Neuronal stem cell (in vitro differentiated cells): ENCODE measurements around the gene COL11A2.

Source experiments
- DNase-seq: peaks from one replicate; pipeline ENCODE4 v3.0.0-alpha.2; 2013; ENCODE audit warnings: low spot score
- H2AFZ ChIP-seq: one replicate; pipeline ENCODE4 v1.6.1; 2013; ENCODE audit warnings: mild to moderate bottlenecking, low read length, inconsistent platforms
- H2AK5ac ChIP-seq: 2 replicates; pipeline ENCODE4 v1.6.1; 2013; ENCODE audit warnings: low read depth, mild to moderate bottlenecking, inconsistent platforms, low read length, moderate library complexity, mixed read lengths
- H2BK120ac ChIP-seq: 2 replicates; pipeline ENCODE4 v1.6.1; 2013; ENCODE audit warnings: low read depth, mild to moderate bottlenecking, inconsistent platforms, low read length, moderate library complexity, mixed read lengths
- H2BK12ac ChIP-seq: one replicate; pipeline ENCODE4 v1.6.1; 2013; ENCODE audit warnings: low read length, inconsistent platforms
- H2BK15ac ChIP-seq: 2 replicates; pipeline ENCODE4 v1.6.1; 2013; ENCODE audit warnings: mild to moderate bottlenecking, low read length, inconsistent platforms, mixed read lengths
- H2BK5ac ChIP-seq: one replicate; pipeline ENCODE4 v1.6.1; 2013; ENCODE audit warnings: inconsistent platforms, mild to moderate bottlenecking, low read length, moderate library complexity
- H3K14ac ChIP-seq: one replicate; pipeline ENCODE4 v1.6.1; 2013; ENCODE audit warnings: low read length, inconsistent platforms
- H3K18ac ChIP-seq: 2 replicates; pipeline ENCODE4 v1.6.1; 2013; ENCODE audit warnings: low read length, inconsistent platforms
- H3K23ac ChIP-seq: 2 replicates; pipeline ENCODE4 v1.6.1; 2013; ENCODE audit warnings: low read depth, mild to moderate bottlenecking, mixed read lengths, low read length, inconsistent platforms; ENCODE audit not compliant: poor library complexity
- H3K27ac ChIP-seq: replicated peaks from 3 replicates; pipeline ENCODE4 v1.5.1; 2013; ENCODE audit warnings: low read length, inconsistent platforms
- H3K27me3 ChIP-seq, 3 experiments: 2 replicates each; pipeline ENCODE4 v1.6.1; 2013; ENCODE audit warnings: low read length in 3 of 3, mild to moderate bottlenecking in 2 of 3, inconsistent platforms in 1 of 3, low read depth in 1 of 3, mixed read lengths in 1 of 3, moderate library complexity in 1 of 3; ENCODE audit not compliant: control insufficient read depth in 3 of 3, insufficient read depth in 3 of 3
- H3K36me3 ChIP-seq, 2 donors: replicated peaks in 1 of 2; 2 replicates each; pipeline ENCODE4 v1.6.1; 2013; ENCODE audit warnings: low read length in 2 of 2; ENCODE audit not compliant: control insufficient read depth in 2 of 2, insufficient read depth in 2 of 2
- H3K4ac ChIP-seq: 2 replicates; pipeline ENCODE4 v1.6.1; 2013; ENCODE audit warnings: inconsistent platforms, mild to moderate bottlenecking, low read length, moderate library complexity
- H3K4me1 ChIP-seq, 2 donors: 1 replicate in 1 of 2; 2 replicates in 1 of 2; pipeline ENCODE4 v1.6.1; 2013; ENCODE audit warnings: low read length in 2 of 2, low read depth in 1 of 2; ENCODE audit not compliant: control insufficient read depth in 2 of 2, insufficient read depth in 1 of 2
- H3K4me2 ChIP-seq: one replicate; pipeline ENCODE4 v1.6.1; 2013; ENCODE audit warnings: mild to moderate bottlenecking, low read length, inconsistent platforms; ENCODE audit not compliant: insufficient read depth, poor library complexity, severe bottlenecking
- H3K4me3 ChIP-seq, 2 donors: 2 replicates each; pipeline ENCODE4 v1.5.1; 2013; ENCODE audit warnings: low read length in 2 of 2, mild to moderate bottlenecking in 2 of 2, inconsistent platforms in 1 of 2, moderate library complexity in 1 of 2
- H3K79me1 ChIP-seq: one replicate; pipeline ENCODE4 v1.6.1; 2013; ENCODE audit warnings: low read depth, mild to moderate bottlenecking, inconsistent platforms, low read length, moderate library complexity
- H3K9ac ChIP-seq: one replicate; pipeline ENCODE4 v1.6.1; 2013; ENCODE audit warnings: mild to moderate bottlenecking, low read depth, low read length, inconsistent platforms; ENCODE audit not compliant: poor library complexity
- H3K9me3 ChIP-seq, 2 donors: replicated peaks in 1 of 2; 2 replicates each; pipeline versions ENCODE3 to v1.6.1; 2013; ENCODE audit warnings: low read length in 2 of 2, mild to moderate bottlenecking in 2 of 2, inconsistent platforms in 1 of 2, low read depth in 1 of 2, mixed read lengths in 1 of 2, moderate library complexity in 1 of 2; ENCODE audit not compliant: control insufficient read depth in 2 of 2, insufficient read depth in 1 of 2
- H4K8ac ChIP-seq: one replicate; pipeline ENCODE4 v1.6.1; 2013; ENCODE audit warnings: low read depth, mild to moderate bottlenecking, inconsistent platforms, low read length, moderate library complexity
- H4K91ac ChIP-seq: one replicate; pipeline ENCODE4 v1.6.1; 2013; ENCODE audit warnings: low read length, low read depth, mild to moderate bottlenecking, inconsistent platforms; ENCODE audit not compliant: poor library complexity
- WGBS, 2 donors: extraction: QIAGEN DNeasy Blood & Tissue Kit; methylation state at CpG; one replicate each; pipeline ENCODE4 v1.1.7; 2013; ENCODE audit warnings: missing lambda C conversion rate in 2 of 2, mixed read lengths in 1 of 2; ENCODE audit not compliant: insufficient read length in 2 of 2, insufficient replicate concordance in 1 of 2; ENCODE audit errors: extremely low coverage in 2 of 2; 5-methylcytosine and 5-hydroxymethylcytosine counted together

The COL11A2 gene

DNA sequence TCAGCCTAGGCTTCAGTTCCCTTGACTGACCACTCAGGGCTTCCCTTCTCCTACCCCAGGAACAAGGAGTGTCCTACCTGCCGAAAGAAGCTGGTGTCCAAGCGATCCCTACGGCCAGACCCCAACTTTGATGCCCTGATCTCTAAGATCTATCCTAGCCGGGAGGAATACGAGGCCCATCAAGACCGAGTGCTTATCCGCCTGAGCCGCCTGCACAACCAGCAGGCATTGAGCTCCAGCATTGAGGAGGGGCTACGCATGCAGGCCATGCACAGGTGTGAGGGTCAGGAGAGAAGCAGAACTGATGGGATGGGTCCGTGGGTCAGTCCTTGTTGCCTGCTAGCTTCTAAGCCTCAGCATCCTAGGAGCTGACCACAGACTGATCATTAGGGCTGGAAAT is 17.6 kb upstream of the COL11A2 start:
- WGBS, 2 donors = no CpG with 5 or more reads among the region's 10 CpGs
- H3K4me3 ChIP-seq = no peak overlapping the region

DNA sequence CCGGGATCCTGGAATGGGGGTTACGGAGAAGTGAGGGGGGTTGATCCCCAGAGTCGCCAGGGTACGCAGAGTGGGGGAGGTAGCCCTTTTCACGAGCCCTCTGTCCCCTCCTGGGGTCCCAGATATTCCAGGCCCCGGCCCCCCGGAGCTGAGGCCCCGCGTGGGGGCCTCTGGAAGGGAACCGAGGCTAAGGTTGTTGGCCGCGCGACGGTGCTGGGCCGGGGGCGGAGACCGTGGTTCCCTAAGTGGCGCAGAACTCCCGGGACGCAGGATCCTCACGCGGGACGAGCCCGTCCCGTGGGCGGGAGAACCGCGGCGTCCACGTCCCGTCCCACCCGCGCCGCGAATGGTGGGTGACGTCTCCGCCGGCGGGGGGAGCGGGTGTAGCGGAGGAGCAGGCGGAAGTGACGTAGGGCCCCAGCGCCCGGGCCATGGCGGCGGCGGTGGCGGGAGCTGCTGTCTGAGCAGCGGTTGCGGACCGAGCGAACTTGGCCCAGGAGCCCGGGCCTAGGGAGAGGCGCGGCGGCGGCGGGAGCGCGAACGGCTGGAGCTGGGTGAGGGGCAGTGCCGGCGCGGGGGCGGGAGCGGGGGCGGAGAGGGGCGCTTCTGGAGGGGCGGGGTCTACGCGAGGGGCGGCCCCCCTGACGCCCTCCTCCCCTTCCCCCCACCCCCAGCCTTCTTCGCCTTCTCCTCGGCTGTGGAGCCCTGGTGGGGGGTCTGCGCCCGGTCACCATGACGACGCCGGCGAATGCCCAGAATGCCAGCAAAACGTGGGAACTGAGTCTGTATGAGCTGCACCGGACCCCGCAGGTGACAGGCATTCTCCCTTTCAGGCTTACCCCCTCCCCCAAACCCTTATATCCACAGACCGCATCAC is 16.1 kb upstream of the COL11A2 start, which contains the start of gene RING1:
RING1 (plus strand) TSS at position 410 of the 877 bp plus-strand sequence; CDS start at position 733, 323 bp downstream.
- Histone ChIP-seq H2BK5ac (peak within 1 kb of the TSS; percentile 95), H3K9ac (peak within 1 kb of the TSS; percentile 94), H3K14ac (peak within 1 kb of the TSS; percentile 86), H2AFZ (peak within 1 kb of the TSS; percentile 74), H3K4me2 (peak within 1 kb of the TSS; percentile 84), H2BK12ac (peak within 1 kb of the TSS; percentile 95), H3K79me1 (peaks cover 4% of the 10 kb centered on the region), H4K91ac (peak within 1 kb of the TSS; percentile 82), H3K27ac (peak within 1 kb of the TSS; percentile 79), H3K4me1 (peaks cover 29 to 52% of the 10 kb centered on the region in 2 donors), H2BK15ac (peak within 1 kb of the TSS; percentile 93), H3K23ac (peak within 1 kb of the TSS; percentile 99), H3K4me3 (peak within 1 kb of the TSS; percentile 80 to 98), H4K8ac (peak within 1 kb of the TSS; percentile 52), H3K4ac (peak within 1 kb of the TSS; percentile 80), H3K36me3 (peaks cover 22 to 47% of the 10 kb centered on the region in 2 donors), H2AK5ac (peak within 1 kb of the TSS; percentile 94), H3K9me3 (no peaks in the 10 kb centered on the region), H3K27me3 (no peaks in the 10 kb centered on the region), H3K18ac (peak within 1 kb of the TSS; percentile 99), H2BK120ac (peak within 1 kb of the TSS; percentile 93)
- no CpG with 5 or more reads among the region's 86 CpGs for WGBS, 2 donors
- peak; percentile 78 for DNase-seq

More for the DNA sequence above, 17.6 kb upstream of the COL11A2 start:
- peaks cover 0 to 13% (median 0%) of the 10 kb centered on the region in 3 experiments for H3K27me3 ChIP-seq
- no peak for DNase-seq
- no peak overlapping the region for H3K18ac ChIP-seq
- no peak overlapping the region for H2BK12ac ChIP-seq
- no peak overlapping the region for H2AK5ac ChIP-seq
- H4K91ac ChIP-seq = no peak overlapping the region
- H3K27ac ChIP-seq = no peak overlapping the region
- no peak overlapping the region for H3K4me2 ChIP-seq
- no peak overlapping the region for H3K23ac ChIP-seq
- H3K9ac ChIP-seq = no peak overlapping the region
- no peak overlapping the region for H2BK15ac ChIP-seq
- no peak overlapping the region for H2AFZ ChIP-seq
- no peak overlapping the region for H2BK5ac ChIP-seq
- H2BK120ac ChIP-seq = no peak overlapping the region
- peaks cover 4% of the 10 kb centered on the region for H3K79me1 ChIP-seq
- H3K36me3 ChIP-seq = peaks cover 16 to 38% of the 10 kb centered on the region in 2 donors
- H4K8ac ChIP-seq = no peak overlapping the region
- peaks cover 30 to 57% of the 10 kb centered on the region in 2 donors for H3K4me1 ChIP-seq
- no peaks in the 10 kb centered on the region for H3K9me3 ChIP-seq
- no peak overlapping the region for H3K14ac ChIP-seq
- no peak overlapping the region for H3K4ac ChIP-seq

DNA sequence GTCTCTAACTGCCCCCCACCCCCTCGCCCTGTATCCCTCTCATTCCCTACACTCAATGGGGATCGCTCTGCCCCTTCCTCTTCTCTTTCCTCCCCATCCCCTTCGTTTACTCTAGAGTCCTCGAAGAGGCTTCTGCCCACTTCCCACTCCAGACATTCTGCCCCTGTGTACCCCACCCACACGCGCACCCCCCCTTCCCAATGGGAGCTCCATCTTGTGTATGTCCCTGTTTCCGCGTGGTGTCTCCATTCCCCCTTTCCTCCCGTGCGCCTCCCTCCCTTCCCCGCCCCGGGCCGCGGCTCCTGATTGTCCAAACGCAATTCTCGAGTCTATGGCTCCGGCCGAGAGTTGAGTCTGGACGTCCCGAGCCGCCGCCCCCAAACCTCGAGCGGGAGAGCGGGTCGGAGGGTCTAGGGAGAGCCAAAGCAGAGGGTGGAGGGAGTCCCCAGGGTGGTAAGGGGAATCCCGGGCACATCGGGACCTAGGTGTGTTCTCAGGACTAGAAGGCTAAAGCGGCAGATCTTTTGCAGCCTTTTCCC is 15.4 kb upstream of the COL11A2 start:
- peak overlapping the region; percentile 95 for H2BK5ac ChIP-seq
- H2AFZ ChIP-seq = no peak overlapping the region
- no peaks in the 10 kb centered on the region for H3K27me3 ChIP-seq
- peak overlapping the region; percentile 95 for H2BK12ac ChIP-seq
- H3K18ac ChIP-seq = peak overlapping the region; percentile 99
- H4K91ac ChIP-seq = peak overlapping the region; percentile 82
- H3K9me3 ChIP-seq = no peaks in the 10 kb centered on the region
- H3K4me2 ChIP-seq = peak overlapping the region; percentile 84
- peak overlapping the region; percentile 93 for H2BK15ac ChIP-seq
- peak overlapping the region; percentile 99 for H3K23ac ChIP-seq
- peak overlapping the region; percentile 80 for H3K4ac ChIP-seq
- peak overlapping the region; percentile 94 for H3K9ac ChIP-seq
- peak overlapping the region; percentile 79 for H3K27ac ChIP-seq
- peaks cover 26 to 46% of the 10 kb centered on the region in 2 donors for H3K4me1 ChIP-seq
- H3K14ac ChIP-seq = peak overlapping the region; percentile 86
- peak overlapping the region; percentile 80 to 98 for H3K4me3 ChIP-seq
- H4K8ac ChIP-seq = no peak overlapping the region
- DNase-seq = no peak
- peak overlapping the region; percentile 94 for H2AK5ac ChIP-seq
- H2BK120ac ChIP-seq = peak overlapping the region; percentile 93
- H3K79me1 ChIP-seq = peaks cover 4% of the 10 kb centered on the region
- H3K36me3 ChIP-seq = peaks cover 28 to 54% of the 10 kb centered on the region in 2 donors
- no CpG with 5 or more reads among the region's 29 CpGs for WGBS, 2 donors
